HCT116 (cell line): ENCODE results near the gene EPSTI1.

Experiments used
- CTCF ChIP-seq, 3 experiments: fragments of 200-600 bp in 1 of 3; sonication (generic) in 1 of 3; IDR thresholded peaks in 2 of 3; conservative IDR thresholded peaks in 1 of 3; 2 replicates each; pipeline ENCODE4 v1.5.1; 2012 to 2017; ENCODE audit warnings: low read depth in 2 of 3, low read length in 2 of 3, antibody characterized with exemption in 1 of 3, borderline replicate concordance in 1 of 3, control low read depth in 1 of 3, mild to moderate bottlenecking in 1 of 3, mixed read lengths in 1 of 3, mixed run types in 1 of 3, moderate library complexity in 1 of 3; ENCODE audit not compliant: insufficient read depth in 1 of 3
- EZH2 ChIP-seq: fragments of 200-600 bp; sonication (generic); IDR thresholded peaks from 2 replicates; pipeline ENCODE4 v1.6.1; 2017; ENCODE audit warnings: antibody characterized with exemption, mixed run types
- EZH2phosphoT487 ChIP-seq: fragments of 200-600 bp; IDR thresholded peaks from 2 replicates; pipeline ENCODE4 v1.6.1; 2018; ENCODE audit warnings: antibody characterized with exemption, borderline replicate concordance
- JUND ChIP-seq: IDR thresholded peaks from 2 replicates; pipeline ENCODE4 v1.6.1; 2012
- MAX ChIP-seq: IDR thresholded peaks from 2 replicates; pipeline ENCODE4 v1.6.1; 2012
- POLR2A ChIP-seq: IDR thresholded peaks from 2 replicates; pipeline ENCODE4 v1.7.0; 2011; ENCODE audit warnings: borderline replicate concordance; ENCODE audit not compliant: insufficient read depth, insufficient read length; ENCODE audit errors: extremely low read depth
- POLR2AphosphoS5 ChIP-seq: IDR thresholded peaks from 2 replicates; pipeline ENCODE4 v1.6.1; 2011; ENCODE audit warnings: mild to moderate bottlenecking, low read depth, low read length, moderate library complexity
- SIN3A ChIP-seq: IDR thresholded peaks from 2 replicates; pipeline ENCODE4 v1.6.1; 2012; ENCODE audit warnings: low read depth
- ZBTB33 ChIP-seq: IDR thresholded peaks from 2 replicates; pipeline ENCODE4 v1.6.1; 2011; ENCODE audit warnings: mild to moderate bottlenecking, low read length, moderate library complexity; ENCODE audit not compliant: insufficient replicate concordance; ENCODE audit errors: extremely low read depth

GRCh38 chr13:43008596-43008995, 16.6 kb upstream of the EPSTI1 start:
- TF ChIP-seq JUND, result no peak
- no peak for TF ChIP-seq CTCF (IDR thresholded peaks at IDR 0.05 in 2 of 3, conservative IDR thresholded peaks at IDR 0.05 in 1 of 3; ENCODE audit: borderline replicate concordance in 1 of 3, insufficient read depth in 1 of 3, low read depth in 2 of 3, low read length in 2 of 3)
- TF ChIP-seq SIN3A, result no peak
- no peak for TF ChIP-seq EZH2
- no peak for TF ChIP-seq MAX
- TF ChIP-seq POLR2A, result no peak
- no peak for TF ChIP-seq ZBTB33
- TF ChIP-seq EZH2phosphoT487, result no peak
- no peak for TF ChIP-seq POLR2AphosphoS5
